IMR-90 (cell line): Measurements from ENCODE around the gene UBQLN2. TPM values are rescaled to one million over a fixed set of nuclear protein-coding genes. Genes with fewer than 3 reads are reported as not detected.

Experiments
- polyA plus RNA-seq, 3 experiments: library from polyadenylated mRNA; depleted of rRNA; stranded (reverse); fragments of >200 nt; gene quantifications; 2 replicates each; pipeline ENCODE4 v1.2.3, GENCODE V29; 2012; ENCODE audit warnings: low replicate concordance in 1 of 3
- total RNA-seq: library from RNA; depleted of rRNA; stranded (reverse); fragments of >200 nt; gene quantifications from 2 replicates; pipeline ENCODE4 v1.2.3, GENCODE V29; 2012; rRNA removed

Gene UBQLN2
- total and polyA plus RNA-seq, 2 of the 4 experiments (the other 2 are of a cell fraction), result 4.1 to 24.5 TPM

Other genes with a start within 250 kb of the UBQLN2 start
- 2.5 and 3.2 TPM in 2 replicates for gene NBDY, start 165.6 kb downstream of the UBQLN2 start, total RNA-seq
- gene NBDY, start 165.6 kb downstream of the UBQLN2 start, polyA plus RNA-seq (2012; rRNA removed), result 61.5 and 64.6 TPM in 2 replicates